GM23338 (cell line): ENCODE measurements around the gene MPC2.

ENCODE experiments used
- EZH2 ChIP-seq: fragments of 200-600 bp; sonication (generic); IDR thresholded peaks from one replicate; pipeline ENCODE4 v1.8.0; 2017; ENCODE audit warnings: antibody characterized with exemption, mild to moderate bottlenecking, low read depth; ENCODE audit not compliant: unreplicated experiment
- JUNB ChIP-seq: IDR thresholded peaks from one replicate; pipeline ENCODE4 v1.6.1; 2016; ENCODE audit warnings: antibody characterized with exemption; ENCODE audit not compliant: unreplicated experiment
- TF ChIP-seq, protein P1 (sequence below), 2 experiments: fragments of 200-600 bp in 1 of 2; sonication (generic) in 1 of 2; conservative IDR thresholded peaks; 2 replicates each; pipeline versions ENCODE4 v1.5.1 to v1.6.1; 2016 to 2017; ENCODE audit warnings: antibody characterized with exemption in 2 of 2, low read depth in 2 of 2, mild to moderate bottlenecking in 2 of 2, moderate library complexity in 1 of 2

DNA sequence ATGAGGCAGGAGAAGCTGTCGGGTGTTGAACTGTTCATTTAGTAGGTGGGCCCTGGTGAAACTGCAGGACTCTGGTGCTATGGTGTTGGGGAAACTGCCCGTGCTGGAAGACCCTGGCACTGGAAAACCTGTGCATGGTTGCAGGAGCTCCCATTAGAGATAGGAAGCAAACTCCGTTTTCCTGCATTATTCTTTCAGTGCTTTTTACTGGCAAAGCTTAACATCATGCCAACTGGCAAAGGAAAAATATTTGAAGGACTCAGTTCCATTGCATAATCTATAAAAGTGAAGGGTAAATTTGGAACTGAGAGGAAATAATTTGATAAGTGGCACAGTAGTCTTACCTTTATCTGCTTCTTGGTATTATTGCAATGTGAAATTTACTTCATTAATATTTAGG lies 31.7 kb upstream of the MPC2 start:
- TF ChIP-seq, protein P1, sequence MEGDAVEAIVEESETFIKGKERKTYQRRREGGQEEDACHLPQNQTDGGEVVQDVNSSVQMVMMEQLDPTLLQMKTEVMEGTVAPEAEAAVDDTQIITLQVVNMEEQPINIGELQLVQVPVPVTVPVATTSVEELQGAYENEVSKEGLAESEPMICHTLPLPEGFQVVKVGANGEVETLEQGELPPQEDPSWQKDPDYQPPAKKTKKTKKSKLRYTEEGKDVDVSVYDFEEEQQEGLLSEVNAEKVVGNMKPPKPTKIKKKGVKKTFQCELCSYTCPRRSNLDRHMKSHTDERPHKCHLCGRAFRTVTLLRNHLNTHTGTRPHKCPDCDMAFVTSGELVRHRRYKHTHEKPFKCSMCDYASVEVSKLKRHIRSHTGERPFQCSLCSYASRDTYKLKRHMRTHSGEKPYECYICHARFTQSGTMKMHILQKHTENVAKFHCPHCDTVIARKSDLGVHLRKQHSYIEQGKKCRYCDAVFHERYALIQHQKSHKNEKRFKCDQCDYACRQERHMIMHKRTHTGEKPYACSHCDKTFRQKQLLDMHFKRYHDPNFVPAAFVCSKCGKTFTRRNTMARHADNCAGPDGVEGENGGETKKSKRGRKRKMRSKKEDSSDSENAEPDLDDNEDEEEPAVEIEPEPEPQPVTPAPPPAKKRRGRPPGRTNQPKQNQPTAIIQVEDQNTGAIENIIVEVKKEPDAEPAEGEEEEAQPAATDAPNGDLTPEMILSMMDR (conservative IDR thresholded peaks at IDR 0.05; ENCODE audit: low read depth in 2 of 2) = no peak
- TF ChIP-seq JUNB = no peak
- no peak for TF ChIP-seq EZH2
